Measurements from ENCODE around the gene PLPP7. TPM values are rescaled to one million over a fixed set of nuclear protein-coding genes. Genes with fewer than 3 reads are reported as not detected.
"Not testable (repeated sequence)": the region's sequence is repeated elsewhere in the genome, so short reads cannot be mapped to it uniquely, and the experiment has no call there.

PLPP7 gene
- total and polyA plus RNA-seq, 5 donors: 96.3 to 160 (median 109) TPM

DNA sequence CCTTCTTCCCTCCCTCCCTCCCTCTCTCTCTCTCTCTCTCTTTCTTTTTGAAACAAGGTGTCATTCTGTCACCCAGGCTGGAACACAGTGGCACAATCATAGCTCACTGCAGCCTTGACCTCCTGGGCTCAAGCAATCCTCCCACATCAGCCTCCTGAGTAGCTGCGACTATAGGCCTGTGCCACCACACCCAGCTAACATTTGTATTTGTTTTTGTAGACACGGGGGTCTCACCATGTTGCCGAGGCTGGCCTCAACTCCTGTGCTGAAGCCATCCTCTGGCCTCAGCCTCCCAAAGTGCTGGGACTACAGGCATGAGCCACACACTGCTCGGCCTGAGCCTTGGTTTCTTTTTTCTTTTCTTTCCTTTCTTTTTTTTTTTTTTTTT, 45.8 kb downstream of the PLPP7 start:
- Histone ChIP-seq H3K9me3 (ENCODE audit: control insufficient read depth, low read length) (no peaks in the 10 kb centered on the region), H3K4me1 (ENCODE audit: control insufficient read depth, insufficient read depth, low read length) (peaks cover 2% of the 10 kb centered on the region), H3K27ac (ENCODE audit: low read length) (peak overlapping the region; percentile 50), H3K4me3 (ENCODE audit: low read length) (no peak overlapping the region), H3K27me3 (ENCODE audit: control insufficient read depth, insufficient read depth) (no peaks in the 10 kb centered on the region)
- intact Hi-C loops (cut with DNase I): loop anchor here in 2 of 4 donors (5.0 to 10.0 kb wide), 5 partner anchors 51 to 278 kb away; partner anchors contain the start of gene PLPP7 (in 1 of the 2)
- ATAC-seq (no peak), DNase-seq (peak in 1 of 3 donors; percentile 44)
- WGBS: 77% methylated on average over 4 of the region's 4 CpGs

DNA sequence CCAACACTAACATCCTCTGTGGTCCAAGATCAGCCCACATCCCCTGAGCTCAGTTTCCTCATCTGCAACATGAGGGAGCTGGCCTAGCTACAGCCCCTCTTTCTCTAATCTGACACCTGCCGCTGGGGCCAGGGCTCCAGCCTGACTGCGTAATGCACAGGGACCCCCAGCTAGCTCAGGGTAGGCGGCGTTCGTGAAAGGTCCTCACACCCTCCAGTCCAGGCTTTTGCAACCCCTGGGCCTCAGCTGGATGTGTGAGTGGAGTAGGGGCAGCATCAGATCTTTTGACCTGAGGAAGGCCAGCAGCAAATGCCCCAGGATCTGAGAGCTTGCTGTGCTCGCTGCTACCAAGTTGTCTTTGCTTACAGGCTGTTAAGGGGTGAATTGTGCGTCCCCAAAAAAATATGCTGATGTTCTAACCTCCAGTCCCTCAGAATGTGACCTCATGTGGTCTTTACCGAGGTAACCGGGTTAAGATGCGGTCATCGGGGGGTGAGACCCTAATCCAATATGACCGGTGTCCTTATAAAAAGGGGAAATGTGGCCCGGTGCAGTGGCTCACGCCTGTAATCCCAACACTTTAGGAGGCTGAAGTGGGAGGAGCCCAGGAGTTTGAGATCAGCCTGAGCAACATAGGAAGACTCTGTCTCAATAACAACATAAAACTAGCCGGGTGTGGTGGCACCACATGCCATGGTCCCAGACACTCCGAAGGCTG, 47.8 kb downstream of the PLPP7 start:
- peaks cover 2% of the 10 kb centered on the region for H3K4me1 ChIP-seq (ENCODE audit: control insufficient read depth, insufficient read depth, low read length)
- no peak overlapping the region for H3K27ac ChIP-seq (ENCODE audit: low read length)
- no peak overlapping the region for H3K4me3 ChIP-seq (ENCODE audit: low read length)
- peak in 1 of 3 donors; percentile 16 for DNase-seq
- H3K9me3 ChIP-seq (ENCODE audit: control insufficient read depth, low read length): no peaks in the 10 kb centered on the region
- ATAC-seq: no peak
- intact Hi-C loops (cut with DNase I): loop anchor here in 3 of 4 donors (2.0 to 10.0 kb wide), 6 partner anchors 52 to 280 kb away; partner anchors contain the start of gene PLPP7 (in 1 of the 3)
- no peaks in the 10 kb centered on the region for H3K27me3 ChIP-seq (ENCODE audit: control insufficient read depth, insufficient read depth)
- WGBS: 86% methylated on average over 16 of the region's 16 CpGs

DNA sequence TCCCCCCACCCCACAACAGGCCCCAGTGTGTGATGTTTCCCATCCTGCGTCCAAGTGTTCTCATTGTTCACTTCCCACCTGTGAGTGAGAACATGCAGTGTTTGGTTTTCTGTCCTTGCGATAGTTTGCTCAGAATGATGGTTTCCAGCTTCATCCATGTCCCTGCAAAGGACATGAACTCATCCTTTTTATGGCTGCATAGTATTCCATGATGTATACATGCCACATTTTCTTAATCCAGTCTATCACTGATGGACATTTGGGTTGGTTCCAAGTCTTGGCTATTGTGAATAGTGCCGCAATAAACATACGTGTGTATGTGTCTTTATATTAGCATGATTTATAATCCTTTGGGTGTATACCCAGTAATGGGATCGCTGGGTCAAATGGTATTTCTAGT, 49.7 kb downstream of the PLPP7 start:
- not testable (repeated sequence) for H3K4me3 ChIP-seq (ENCODE audit: low read length); ATAC-seq; H3K27ac ChIP-seq (ENCODE audit: low read length); H3K27me3 ChIP-seq (ENCODE audit: control insufficient read depth, insufficient read depth); DNase-seq; H3K4me1 ChIP-seq (ENCODE audit: control insufficient read depth, insufficient read depth, low read length); H3K9me3 ChIP-seq (ENCODE audit: control insufficient read depth, low read length)
- 94% methylated on average over 5 of the region's 5 CpGs for WGBS
- intact Hi-C loops (cut with DNase I): loop anchor here in 2 of 4 donors (5.0 to 10.0 kb wide), 5 partner anchors 54 to 282 kb away; partner anchors contain the start of gene PLPP7 (in 1 of the 2)

DNA sequence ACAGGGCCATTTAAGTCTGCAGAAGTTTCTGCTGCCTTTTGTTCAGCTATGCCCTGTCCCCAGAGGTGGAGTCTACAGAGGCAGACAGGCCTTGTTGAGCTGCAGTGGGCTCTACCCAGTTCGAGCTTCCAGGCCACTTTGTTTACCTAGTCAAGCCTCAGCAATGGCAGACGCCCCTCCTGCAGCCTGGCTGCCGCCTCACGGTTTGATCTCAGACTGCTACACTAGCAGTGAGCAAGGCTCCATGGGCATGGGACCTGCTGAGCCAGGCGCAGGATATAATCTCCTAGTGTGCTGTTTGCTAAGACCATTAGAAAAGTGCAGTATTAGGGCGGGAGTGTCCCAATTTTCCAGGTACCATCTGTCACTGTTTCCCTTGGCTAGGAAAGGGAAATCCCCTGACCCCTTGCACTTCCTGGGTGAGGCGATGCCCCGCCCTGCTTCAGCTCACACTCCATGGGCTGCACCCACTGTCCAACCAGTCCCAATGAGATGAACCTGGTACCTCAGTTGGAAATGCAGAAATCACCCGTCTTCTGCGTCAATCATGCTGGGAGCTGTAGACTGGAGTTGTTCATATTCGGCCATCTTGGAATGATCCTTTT, 55.5 kb downstream of the PLPP7 start:
- not testable (repeated sequence) for ATAC-seq; H3K27me3 ChIP-seq (ENCODE audit: control insufficient read depth, insufficient read depth); H3K9me3 ChIP-seq (ENCODE audit: control insufficient read depth, low read length); H3K4me1 ChIP-seq (ENCODE audit: control insufficient read depth, insufficient read depth, low read length); H3K4me3 ChIP-seq (ENCODE audit: low read length); H3K27ac ChIP-seq (ENCODE audit: low read length); DNase-seq
- WGBS: 83% methylated on average over 11 of the region's 11 CpGs
- intact Hi-C loops (cut with DNase I): loop anchor here in 1 of 4 donors (10.0 kb wide), 1 partner anchor 400 kb away; the partner anchor contains the start of gene RAPGEF1

DNA sequence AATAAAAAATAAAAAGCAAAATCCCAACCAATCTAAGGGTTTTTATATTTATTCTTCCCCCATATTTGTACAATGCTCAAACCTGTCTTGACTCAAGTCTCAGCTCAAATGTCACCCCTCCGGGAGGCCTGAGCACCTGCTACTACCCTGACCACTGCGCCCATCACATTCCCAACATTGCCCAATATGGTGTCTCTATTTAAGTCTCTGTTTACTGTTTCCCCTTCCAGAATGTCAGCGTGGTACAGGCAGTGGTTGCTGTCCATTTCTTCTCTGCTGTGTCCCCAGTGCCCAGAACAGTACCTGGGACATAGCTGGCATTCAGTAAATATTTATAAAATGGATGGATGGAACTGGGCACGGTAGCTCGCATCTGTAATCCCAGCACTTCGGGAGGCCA, 57.0 kb downstream of the PLPP7 start:
- Histone ChIP-seq H3K27me3 (ENCODE audit: control insufficient read depth, insufficient read depth) (no peaks in the 10 kb centered on the region), H3K4me1 (ENCODE audit: control insufficient read depth, insufficient read depth, low read length) (no peaks in the 10 kb centered on the region), H3K27ac (ENCODE audit: low read length) (no peak overlapping the region), H3K4me3 (ENCODE audit: low read length) (no peak overlapping the region), H3K9me3 (ENCODE audit: control insufficient read depth, low read length) (no peaks in the 10 kb centered on the region)
- 94% methylated on average over 6 of the region's 6 CpGs for WGBS
- no peak for DNase-seq
- ATAC-seq: no peak
- intact Hi-C loops (cut with DNase I): loop anchor here in 1 of 4 donors (10.0 kb wide), 1 partner anchor 398 kb away; the partner anchor contains the start of gene RAPGEF1

DNA sequence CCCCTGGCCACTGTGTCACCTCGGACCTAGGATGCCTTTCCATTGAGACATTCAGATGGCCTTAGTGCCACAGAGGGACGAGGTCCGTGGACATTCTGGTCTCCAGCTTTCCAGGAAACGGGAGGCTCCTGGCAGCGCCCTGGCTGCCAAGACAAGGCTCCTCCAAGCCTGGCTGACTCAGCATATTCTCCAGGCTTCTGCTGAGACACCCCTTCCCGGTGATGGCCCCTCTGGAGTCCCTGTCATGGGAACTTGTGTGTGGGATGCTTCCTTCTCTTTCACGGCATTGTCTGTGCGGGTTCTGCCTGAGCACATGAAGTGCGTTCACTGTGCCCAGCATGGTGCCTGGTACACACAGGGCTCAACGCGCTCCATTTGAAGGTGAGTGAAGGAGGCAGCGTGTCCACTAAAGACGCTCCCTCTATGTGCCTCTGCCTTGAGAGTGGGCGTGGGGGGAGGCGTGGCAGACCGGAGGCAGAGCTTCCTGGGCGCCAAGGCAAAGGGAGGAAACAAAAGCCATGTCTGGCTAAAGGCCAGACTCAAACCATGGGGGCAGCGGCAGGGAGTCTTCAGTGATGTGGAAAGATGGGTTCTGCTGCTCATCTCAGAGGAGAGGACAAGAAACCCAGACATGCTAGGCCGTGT, 58.0 kb downstream of the PLPP7 start:
- Histone ChIP-seq H3K27ac (ENCODE audit: low read length) (no peak overlapping the region), H3K4me3 (ENCODE audit: low read length) (no peak overlapping the region), H3K4me1 (ENCODE audit: control insufficient read depth, insufficient read depth, low read length) (no peaks in the 10 kb centered on the region), H3K27me3 (ENCODE audit: control insufficient read depth, insufficient read depth) (no peaks in the 10 kb centered on the region), H3K9me3 (ENCODE audit: control insufficient read depth, low read length) (no peaks in the 10 kb centered on the region)
- 69% methylated on average over 19 of the region's 19 CpGs for WGBS
- DNase-seq (no peak), ATAC-seq (no peak)
- intact Hi-C loops (cut with DNase I): loop anchor here in 1 of 4 donors (10.0 kb wide), 1 partner anchor 397 kb away; the partner anchor contains the start of gene RAPGEF1

DNA sequence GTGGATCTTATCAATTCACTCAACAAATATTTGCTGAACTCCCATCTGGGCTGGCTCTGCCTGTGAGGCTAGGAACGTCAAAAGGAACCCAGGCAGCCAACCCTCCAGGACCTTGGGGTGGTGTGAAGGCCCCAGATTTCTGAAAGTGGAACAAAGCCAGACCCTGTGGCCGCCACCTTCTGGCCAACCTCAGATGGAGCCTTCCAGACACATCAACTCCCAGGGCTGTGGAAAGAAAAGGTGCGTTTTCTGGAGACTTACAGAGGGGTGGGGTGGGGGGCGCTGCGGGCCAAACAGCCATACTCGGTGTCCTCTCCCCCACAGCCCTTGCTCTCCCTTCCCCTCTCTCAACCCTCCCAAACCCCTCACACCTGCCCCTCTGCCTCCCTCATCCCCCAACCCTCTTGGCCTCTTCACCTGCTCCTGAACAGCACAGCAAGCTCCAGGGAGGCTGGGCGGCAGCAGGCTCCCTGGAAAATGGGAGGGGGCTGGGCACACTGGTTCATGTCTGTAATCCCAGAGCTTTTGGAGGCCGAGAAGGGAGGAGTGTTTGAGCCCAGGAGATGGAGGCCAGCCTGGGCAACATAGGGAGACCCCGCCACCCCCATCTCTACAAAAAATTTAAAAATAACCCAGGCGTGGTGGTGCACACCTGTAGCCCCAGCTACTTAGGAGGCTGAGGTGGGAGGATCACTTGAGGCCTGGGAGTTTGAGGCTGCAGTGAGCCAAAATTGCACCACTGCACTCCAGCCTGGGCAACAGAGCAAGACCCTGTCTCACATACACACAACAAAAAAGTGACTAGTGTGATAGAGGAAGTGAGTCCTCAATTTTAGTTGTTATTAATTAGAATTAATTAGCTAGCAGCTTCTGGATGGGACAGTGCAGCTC, 59.4 kb downstream of the PLPP7 start:
- 78% methylated on average over 10 of the region's 10 CpGs for WGBS
- no peak for DNase-seq
- H3K4me1 ChIP-seq (ENCODE audit: control insufficient read depth, insufficient read depth, low read length): no peaks in the 10 kb centered on the region
- H3K27me3 ChIP-seq (ENCODE audit: control insufficient read depth, insufficient read depth): no peaks in the 10 kb centered on the region
- H3K4me3 ChIP-seq (ENCODE audit: low read length): no peak overlapping the region
- H3K9me3 ChIP-seq (ENCODE audit: control insufficient read depth, low read length): no peaks in the 10 kb centered on the region
- no peak overlapping the region for H3K27ac ChIP-seq (ENCODE audit: low read length)
- ATAC-seq: no peak
- intact Hi-C loops (cut with DNase I): loop anchor here in 1 of 4 donors (10.0 kb wide), 1 partner anchor 396 kb away; the partner anchor contains the start of gene RAPGEF1

DNA sequence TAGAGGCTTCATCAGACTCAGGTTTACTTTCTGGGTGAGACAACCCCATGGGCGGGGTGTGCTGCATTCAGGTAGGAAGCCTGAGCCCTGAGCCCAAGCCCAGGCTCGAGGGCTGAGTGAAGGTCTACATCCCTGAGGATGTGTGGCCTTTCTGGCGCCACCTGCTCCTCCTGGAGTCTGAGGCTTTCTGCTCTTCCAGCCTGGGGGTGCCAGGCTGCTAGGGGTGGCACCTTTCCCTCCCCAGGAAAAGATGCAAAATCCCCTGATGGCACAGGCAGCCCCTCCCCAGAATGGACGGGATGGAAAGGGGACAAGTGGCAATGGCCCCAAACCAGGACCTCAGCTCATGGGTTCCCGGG, 60.0 kb downstream of the PLPP7 start:
- H3K4me1 ChIP-seq (ENCODE audit: control insufficient read depth, insufficient read depth, low read length): no peaks in the 10 kb centered on the region
- ATAC-seq (peak; percentile 12 to 14), DNase-seq (no peak)
- no peaks in the 10 kb centered on the region for H3K27me3 ChIP-seq (ENCODE audit: control insufficient read depth, insufficient read depth)
- intact Hi-C loops (cut with DNase I): loop anchor here in 1 of 4 donors (10.0 kb wide), 1 partner anchor 395 kb away; the partner anchor contains the start of gene RAPGEF1
- no peak overlapping the region for H3K27ac ChIP-seq (ENCODE audit: low read length)
- H3K9me3 ChIP-seq (ENCODE audit: control insufficient read depth, low read length): no peaks in the 10 kb centered on the region
- 55% methylated on average over 5 of the region's 5 CpGs for WGBS
- H3K4me3 ChIP-seq (ENCODE audit: low read length): no peak overlapping the region

DNA sequence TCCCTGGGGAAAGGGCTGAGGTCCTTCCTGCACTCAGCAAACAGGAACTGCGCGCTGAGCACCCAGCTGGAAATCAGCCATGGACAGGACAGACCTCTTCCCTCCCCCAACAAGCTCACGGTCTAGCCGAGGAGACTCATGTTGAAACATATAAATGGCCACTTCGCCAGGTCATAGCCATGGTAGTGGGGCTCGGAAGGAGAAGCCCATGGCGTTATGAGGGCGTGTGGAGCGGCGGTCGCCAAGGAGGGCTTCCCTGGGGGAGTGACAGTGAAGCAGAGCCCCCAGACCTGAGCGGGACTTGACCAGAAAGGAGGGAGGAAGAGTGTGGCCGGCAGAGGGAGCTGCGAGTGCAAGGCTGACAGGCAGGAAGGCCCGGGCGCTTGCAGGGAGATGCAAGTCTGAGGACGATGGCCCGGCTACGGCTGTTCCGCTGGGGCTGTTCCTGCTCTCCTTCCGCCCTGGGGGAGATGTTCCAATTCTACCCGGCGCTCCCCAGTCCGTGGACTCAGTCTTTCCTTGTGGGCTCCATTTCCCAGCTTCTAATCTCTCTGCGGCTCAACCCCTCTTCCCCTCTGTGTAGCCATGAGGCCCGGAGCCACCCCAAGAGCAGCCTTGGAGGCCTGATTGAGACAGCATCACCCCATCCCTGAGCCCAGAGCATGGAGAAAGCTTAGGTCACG, 60.5 kb downstream of the PLPP7 start:
- DNase-seq (peak; percentile 91 to 97 (median 95)), ATAC-seq (peak; percentile 90 to 92)
- no peaks in the 10 kb centered on the region for H3K4me1 ChIP-seq (ENCODE audit: control insufficient read depth, insufficient read depth, low read length)
- H3K4me3 ChIP-seq (ENCODE audit: low read length): peak overlapping the region; percentile 23
- H3K9me3 ChIP-seq (ENCODE audit: control insufficient read depth, low read length): no peaks in the 10 kb centered on the region
- H3K27me3 ChIP-seq (ENCODE audit: control insufficient read depth, insufficient read depth): no peaks in the 10 kb centered on the region
- no peak overlapping the region for H3K27ac ChIP-seq (ENCODE audit: low read length)
- intact Hi-C loops (cut with DNase I): loop anchor here in 2 of 4 donors (10.0 kb wide), 1 partner anchor 395 kb away; the partner anchor contains the start of gene RAPGEF1 (in 2 of the 2)
- 9% methylated on average over 27 of the region's 27 CpGs for WGBS

DNA sequence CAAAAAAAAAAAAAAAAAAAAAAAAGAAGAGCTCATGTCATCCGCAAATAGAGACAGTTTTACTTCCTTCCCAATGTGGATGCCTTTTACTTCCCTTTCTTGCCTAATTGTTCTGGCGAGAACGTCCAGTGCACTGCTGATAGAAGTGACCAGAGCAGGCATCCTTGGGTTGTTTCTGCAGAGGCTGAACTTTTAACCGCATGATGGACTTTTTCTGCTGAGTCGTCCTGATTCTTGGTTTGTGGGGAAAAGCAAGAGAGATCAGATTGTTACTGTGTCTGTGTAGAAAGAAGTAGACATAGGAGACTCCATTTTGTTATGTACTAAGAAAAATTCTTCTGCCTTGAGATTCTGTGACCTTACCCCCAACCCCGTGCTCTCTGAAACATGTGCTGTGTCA, 67.0 kb downstream of the PLPP7 start:
- not testable (repeated sequence) for H3K4me1 ChIP-seq (ENCODE audit: control insufficient read depth, insufficient read depth, low read length); H3K27ac ChIP-seq (ENCODE audit: low read length); H3K27me3 ChIP-seq (ENCODE audit: control insufficient read depth, insufficient read depth); H3K9me3 ChIP-seq (ENCODE audit: control insufficient read depth, low read length); H3K4me3 ChIP-seq (ENCODE audit: low read length)
- ATAC-seq: peak; percentile 48 to 74
- intact Hi-C loops (cut with DNase I): loop anchor here in 1 of 4 donors (10.0 kb wide), 1 partner anchor 388 kb away; the partner anchor contains the start of gene RAPGEF1
- WGBS: 45% methylated on average over 5 of the region's 6 CpGs
- peak in 1 of 3 donors; percentile 23 for DNase-seq
